Lower leg skin (tissue), 4 donors: ENCODE measurements around the gene CCNDBP1. TPM values are rescaled to one million over a fixed set of nuclear protein-coding genes. Genes with fewer than 3 reads are reported as not detected.

Experiments used
- DNase-seq, 2 donors: peaks; one replicate each; pipeline ENCODE4 v3.0.0-alpha.2; 2019; ENCODE audit warnings: low spot score in 2 of 2
- H3K4me3 ChIP-seq: fragments of 200-600 bp; sonication (generic); 2 replicates; pipeline ENCODE4 v1.5.1; 2017; ENCODE audit warnings: mild to moderate bottlenecking, low read depth; ENCODE audit not compliant: poor library complexity, severe bottlenecking
- CTCF ChIP-seq, 3 donors: fragments of 450-650 bp; IDR thresholded peaks; one replicate each; pipeline ENCODE4 v1.5.1; 2016; ENCODE audit warnings: antibody characterized with exemption in 3 of 3, mild to moderate bottlenecking in 3 of 3, moderate library complexity in 2 of 3
- POLR2A ChIP-seq, 2 donors: fragments of 450-650 bp; IDR thresholded peaks; one replicate each; pipeline ENCODE4 v1.6.1; 2016 to 2017; ENCODE audit warnings: antibody characterized with exemption in 2 of 2, mild to moderate bottlenecking in 1 of 2, moderate library complexity in 1 of 2
- WGBS, 2 donors: methylation state at CpG; one replicate each; pipeline ENCODE4 v1.1.5; 2018; 5-methylcytosine and 5-hydroxymethylcytosine counted together
- intact Hi-C: fragments of 100-400 bp; cut with DNase I; formaldehyde crosslinking; loops from one replicate; pipeline ENCODE4 v1.15.0; 2023; ENCODE audit warnings: low total_unique reads
- total RNA-seq, 4 donors: library from RNA; depleted of rRNA; stranded (reverse); fragments of >200 nt; gene quantifications; one replicate each; pipeline ENCODE4 v1.1.0, GENCODE V29; 2016

CCNDBP1 gene
- total RNA-seq, 4 donors from 2014 or later, result 74.9 to 166 (median 114) TPM

GRCh38 chr15:43243020-43243645, 57.9 kb downstream of the CCNDBP1 start:
- 96 to 100% methylated on average over 2 of the region's 2 CpGs for WGBS, 2 donors

GRCh38 chr15:43244092-43244491, 58.9 kb downstream of the CCNDBP1 start:
- no peak overlapping the region for H3K4me3 ChIP-seq
- DNase-seq, result peak in 1 of 2 donors; percentile 67
- TF ChIP-seq POLR2A (IDR thresholded peaks at IDR 0.05), result no peak
- no peak for TF ChIP-seq CTCF (IDR thresholded peaks at IDR 0.05)
- WGBS, 2 donors, result 78 to 79% methylated on average over 4 of the region's 4 CpGs
- intact Hi-C loops, result no loop called here

More at GRCh38 chr15:43243020-43243645, 57.9 kb downstream of the CCNDBP1 start:
- H3K4me3 ChIP-seq, result no peak overlapping the region
- intact Hi-C loops, result no loop called here
- TF ChIP-seq CTCF (IDR thresholded peaks at IDR 0.05), result no peak
- no peak for TF ChIP-seq POLR2A (IDR thresholded peaks at IDR 0.05)
- DNase-seq, result peak in 1 of 2 donors; percentile 45

DNA sequence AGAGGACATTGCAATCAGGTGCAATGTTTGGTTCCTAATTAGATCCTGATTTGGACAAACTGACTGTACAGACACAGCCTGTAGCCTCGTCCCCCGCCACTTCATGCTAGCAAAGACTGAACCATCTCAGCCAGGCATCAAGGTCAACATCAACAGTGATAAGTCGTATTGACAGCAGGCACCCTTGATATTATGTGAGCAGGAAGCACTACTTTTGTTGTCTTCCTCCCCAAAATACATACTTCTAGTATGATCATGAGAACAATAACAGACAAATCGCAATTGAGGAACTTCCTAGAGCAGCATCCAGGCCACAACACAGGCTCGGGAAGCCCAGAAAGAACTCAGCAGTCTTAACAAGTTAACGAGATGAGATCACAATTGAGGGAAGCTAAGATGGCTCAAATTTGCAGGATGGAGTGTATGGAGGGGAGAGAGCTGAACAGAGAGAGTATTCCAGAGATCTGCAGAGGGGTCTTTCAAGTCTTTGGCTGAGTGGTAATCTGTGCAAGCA, 61.1 kb downstream of the CCNDBP1 start:
- TF ChIP-seq POLR2A (IDR thresholded peaks at IDR 0.05), result no peak
- DNase-seq, result peak in 1 of 2 donors; percentile 61
- WGBS, 2 donors, result 78% methylated on average over 6 of the region's 6 CpGs
- intact Hi-C loops, result no loop called here
- H3K4me3 ChIP-seq, result no peak overlapping the region

Other genes with a start within 250 kb of the CCNDBP1 start
- 10 to 100 TPM; 11.6 to 38.2 (median 17.2) TPM for gene UBR1, start 79.4 kb upstream of the CCNDBP1 start, total RNA-seq
- 10 to 100 TPM; 10.7 to 33.4 (median 20.0) TPM for gene TMEM62, start 51.8 kb upstream of the CCNDBP1 start, total RNA-seq
- under 1 TPM in 1 of 4 donors, not detected in 3; 0.20 TPM for gene EPB42, start 35.6 kb downstream of the CCNDBP1 start, total RNA-seq
- 100 to 1,000 TPM in 2 of 4 donors, 10 to 100 TPM in 2; 72.5 to 121 (median 105) TPM for gene TGM5, start 81.5 kb downstream of the CCNDBP1 start, total RNA-seq
- gene TGM7, start 116.9 kb downstream of the CCNDBP1 start, total RNA-seq, result not detected
- 1 to 10 TPM; 4.9 to 8.9 (median 5.9) TPM for gene LCMT2, start 145.2 kb downstream of the CCNDBP1 start, total RNA-seq
- gene ZSCAN29, start 185.6 kb downstream of the CCNDBP1 start, total RNA-seq, result 10 to 100 TPM in 3 of 4 donors, 1 to 10 TPM in 1; 9.6 to 20.6 (median 12.9) TPM
- gene TUBGCP4, start 185.7 kb downstream of the CCNDBP1 start, total RNA-seq, result 10 to 100 TPM; 12.3 to 19.4 (median 15.3) TPM